PC-9 (cell line): ENCODE data around the gene NXN. TPM values are rescaled to one million over a fixed set of nuclear protein-coding genes. Genes with fewer than 3 reads are reported as not detected.

Experiments used
- BruUV-seq: library from RNA; stranded (reverse); fragments of 400-500 nt; replicated peaks from 2 replicates; lab custom pipeline; 2021; lab: Mats Ljungman, UMichigan
- CTCF ChIA-PET: fragments of 300-600 bp; sonication (Branson Sonifier 250); formaldehyde crosslinking; loops from one replicate; lab custom pipeline; 2022; ENCODE audit warnings: antibody characterized with exemption; lab: Charles Lee
- POLR2A ChIA-PET: fragments of 300-600 bp; sonication (Branson Sonifier 250); formaldehyde crosslinking; loops from one replicate; lab custom pipeline; 2022; ENCODE audit warnings: antibody characterized with exemption; ENCODE audit not compliant: unreplicated experiment; lab: Charles Lee
- DNase-seq, 2 experiments: peaks; one replicate each; pipeline versions ENCODE4 v3.0.0 to v3.0.0-alpha.2; 2015 to 2022; ENCODE audit warnings: mixed read lengths in 1 of 2
- H2AFZ ChIP-seq: fragments of 200-600 bp; sonication (generic); 2 replicates; pipeline ENCODE4 v1.8.1; 2017; ENCODE audit warnings: antibody characterized with exemption
- H3F3A ChIP-seq: fragments of 200-600 bp; sonication (generic); 2 replicates; pipeline ENCODE4 v1.8.1; 2017; ENCODE audit warnings: antibody characterized with exemption, mild to moderate bottlenecking, low read depth; ENCODE audit not compliant: insufficient read depth
- H3K27ac ChIP-seq: fragments of 200-600 bp; sonication (generic); 2 replicates; pipeline ENCODE4 v1.6.1; 2016; ENCODE audit warnings: mixed run types
- H3K27me3 ChIP-seq: fragments of 200-600 bp; sonication (generic); 2 replicates; pipeline ENCODE4 v1.6.1; 2016; ENCODE audit warnings: low read depth, mixed run types; ENCODE audit not compliant: insufficient read depth
- H3K36me3 ChIP-seq: fragments of 200-600 bp; sonication (generic); 2 replicates; pipeline ENCODE4 v1.6.1; 2016; ENCODE audit warnings: low read depth, mixed run types
- H3K4me1 ChIP-seq: fragments of 200-600 bp; sonication (generic); replicated peaks from 2 replicates; pipeline ENCODE4 v1.6.1; 2016; ENCODE audit warnings: mixed run types; ENCODE audit not compliant: insufficient read depth
- H3K4me2 ChIP-seq: fragments of 200-600 bp; sonication (generic); 2 replicates; pipeline ENCODE4 v1.6.1; 2017; ENCODE audit warnings: mixed run types
- H3K4me3 ChIP-seq: fragments of 200-600 bp; sonication (generic); 2 replicates; pipeline ENCODE4 v1.6.1; 2016; ENCODE audit warnings: mixed run types
- H3K79me2 ChIP-seq: fragments of 200-600 bp; sonication (generic); 2 replicates; pipeline ENCODE4 v1.6.1; 2017; ENCODE audit warnings: low read depth, mixed run types
- H3K9me2 ChIP-seq: fragments of 200-600 bp; sonication (generic); 2 replicates; pipeline ENCODE4 v1.8.1; 2017; ENCODE audit warnings: mild to moderate bottlenecking; ENCODE audit not compliant: insufficient read depth
- H3K9me3 ChIP-seq: fragments of 200-600 bp; sonication (generic); 2 replicates; pipeline ENCODE4 v1.8.1; 2016; ENCODE audit warnings: low read depth; ENCODE audit not compliant: insufficient read depth
- H4K20me1 ChIP-seq: fragments of 200-600 bp; sonication (generic); 2 replicates; pipeline ENCODE4 v1.8.1; 2017; ENCODE audit not compliant: insufficient read depth
- EZH2 ChIP-seq: fragments of 200-600 bp; sonication (generic); IDR thresholded peaks from 2 replicates; pipeline ENCODE4 v1.8.0; 2017; ENCODE audit warnings: antibody characterized with exemption, low read depth
- intact Hi-C: fragments of 100-400 bp; cut with micrococcal nuclease; formaldehyde crosslinking; loops from one replicate; pipeline ENCODE4 v1.10.0; 2022; ENCODE audit not compliant: unreplicated experiment
- total RNA-seq: library from RNA; stranded (reverse); gene quantifications from 2 replicates; pipeline ENCODE4 v1.2.3, GENCODE V29; 2021
- TF ChIP-seq, protein P1 (sequence below): fragments of 200-600 bp; sonication (generic); conservative IDR thresholded peaks from 2 replicates; pipeline ENCODE4 v1.6.1; 2017; ENCODE audit warnings: mixed run types, antibody characterized with exemption, mild to moderate bottlenecking, moderate library complexity

Gene NXN
- total RNA-seq, 1 experiment from 2014 or later: 59.8 TPM

- H3K36me3 ChIP-seq: no peaks in the 10 kb centered on the region
- peaks cover 4% of the 10 kb centered on the region; the same call in 1 of the 2 replicates for H3K79me2 ChIP-seq
- BruUV-seq: no TSS peak
- no peak overlapping the region for H3K4me3 ChIP-seq
- DNase-seq: no peak
- H3K9me3 ChIP-seq: no peaks in the 10 kb centered on the region
- peaks cover 33% of the 10 kb centered on the region; the same call in 1 of the 2 replicates for H3F3A ChIP-seq
- H3K4me2 ChIP-seq: no peak overlapping the region
- TF ChIP-seq, protein P1, sequence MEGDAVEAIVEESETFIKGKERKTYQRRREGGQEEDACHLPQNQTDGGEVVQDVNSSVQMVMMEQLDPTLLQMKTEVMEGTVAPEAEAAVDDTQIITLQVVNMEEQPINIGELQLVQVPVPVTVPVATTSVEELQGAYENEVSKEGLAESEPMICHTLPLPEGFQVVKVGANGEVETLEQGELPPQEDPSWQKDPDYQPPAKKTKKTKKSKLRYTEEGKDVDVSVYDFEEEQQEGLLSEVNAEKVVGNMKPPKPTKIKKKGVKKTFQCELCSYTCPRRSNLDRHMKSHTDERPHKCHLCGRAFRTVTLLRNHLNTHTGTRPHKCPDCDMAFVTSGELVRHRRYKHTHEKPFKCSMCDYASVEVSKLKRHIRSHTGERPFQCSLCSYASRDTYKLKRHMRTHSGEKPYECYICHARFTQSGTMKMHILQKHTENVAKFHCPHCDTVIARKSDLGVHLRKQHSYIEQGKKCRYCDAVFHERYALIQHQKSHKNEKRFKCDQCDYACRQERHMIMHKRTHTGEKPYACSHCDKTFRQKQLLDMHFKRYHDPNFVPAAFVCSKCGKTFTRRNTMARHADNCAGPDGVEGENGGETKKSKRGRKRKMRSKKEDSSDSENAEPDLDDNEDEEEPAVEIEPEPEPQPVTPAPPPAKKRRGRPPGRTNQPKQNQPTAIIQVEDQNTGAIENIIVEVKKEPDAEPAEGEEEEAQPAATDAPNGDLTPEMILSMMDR: no peak
- no peak for TF ChIP-seq EZH2
- no peaks in the 10 kb centered on the region for H3K9me2 ChIP-seq
- intact Hi-C loops: no loop called here
- H4K20me1 ChIP-seq: peaks cover 8% of the 10 kb centered on the region; the same call in 1 of the 2 replicates
- no peak overlapping the region for H3K27ac ChIP-seq
- no peaks in the 10 kb centered on the region for H3K4me1 ChIP-seq
- no peaks in the 10 kb centered on the region for H3K27me3 ChIP-seq
- no peak overlapping the region for H2AFZ ChIP-seq
- ChIA-PET CTCF (interaction anchor here (0.6 kb wide), 1 partner anchor 82 kb away, joined by 3 read pairs; no protein-coding TSS in a partner anchor), POLR2A (no interaction called here)
Measured at GRCh38 chr17:962670-963069, 16.9 kb downstream of the NXN start.

GRCh38 chr17:962166-962565, 17.4 kb downstream of the NXN start:
- Histone ChIP-seq H4K20me1 (peaks cover 11% of the 10 kb centered on the region; the same call in 1 of the 2 replicates), H3K36me3 (no peaks in the 10 kb centered on the region), H3K79me2 (peaks cover 4% of the 10 kb centered on the region; the same call in 1 of the 2 replicates), H3F3A (peaks cover 38% of the 10 kb centered on the region; the same call in 1 of the 2 replicates), H3K4me3 (no peak overlapping the region), H3K4me1 (peaks cover 2% of the 10 kb centered on the region; the same call in 1 of the 2 replicates), H3K9me2 (no peaks in the 10 kb centered on the region), H2AFZ (no peak overlapping the region), H3K9me3 (no peaks in the 10 kb centered on the region), H3K4me2 (no peak overlapping the region), H3K27me3 (no peaks in the 10 kb centered on the region), H3K27ac (no peak overlapping the region)
- POLR2A ChIA-PET: interaction anchor here (0.6 kb wide), 1 partner anchor 205 kb away, joined by 4 read pairs; no protein-coding TSS in a partner anchor
- no peak for DNase-seq
- CTCF ChIA-PET: interaction anchor here (0.6 kb wide), 1 partner anchor 82 kb away, joined by 3 read pairs; no protein-coding TSS in a partner anchor
- TF ChIP-seq, protein P1: no peak
- TF ChIP-seq EZH2: no peak
- no TSS peak for BruUV-seq
- intact Hi-C loops: no loop called here

GRCh38 chr17:958712-959451, 20.7 kb downstream of the NXN start:
- intact Hi-C loops: no loop called here
- ChIA-PET POLR2A (interaction anchor here (0.7 kb wide), 1 partner anchor 177 kb away, joined by 4 read pairs; no protein-coding TSS in a partner anchor), CTCF (interaction anchor here (0.7 kb wide), 1 partner anchor 15 kb away, joined by 5 read pairs; no protein-coding TSS in a partner anchor)
- Histone ChIP-seq H3K79me2 (peaks cover 4% of the 10 kb centered on the region; the same call in 1 of the 2 replicates), H3K4me3 (no peak overlapping the region), H3K4me1 (peaks cover 14% of the 10 kb centered on the region), H3F3A (peaks cover 42% of the 10 kb centered on the region), H3K27ac (no peak overlapping the region), H3K36me3 (no peaks in the 10 kb centered on the region), H4K20me1 (0 out of 2 replicates have a peak, but pooled peaks cover 16% of the 10 kb centered on the region), H2AFZ (no peak overlapping the region), H3K9me3 (no peaks in the 10 kb centered on the region), H3K9me2 (no peaks in the 10 kb centered on the region), H3K27me3 (no peaks in the 10 kb centered on the region), H3K4me2 (no peak overlapping the region)
- no peak for DNase-seq
- BruUV-seq: no TSS peak
- TF ChIP-seq, protein P1: no peak
- TF ChIP-seq EZH2: no peak
